Stimulated activated CD4-positive, alpha-beta T cell treated with anti-CD3 and anti-CD28 coated beads, Interleukin-1b, Interleukin-23, amount 100 ng/mL, for 24 hours (primary cell): Measurements from ENCODE around the gene FSD1.
A peak's percentile ranks its signal among the peaks of the same experiment; 100 is the strongest.
"Not testable (repeated sequence)": the region's sequence is repeated elsewhere in the genome, so short reads cannot be mapped to it uniquely, and the experiment has no call there.

Experiments
- DNase-seq, 4 experiments: peaks; one replicate each; pipeline ENCODE4 v3.0.0-alpha.2; 2020; ENCODE audit warnings: low read depth in 4 of 4, low spot score in 1 of 4

FSD1 gene

DNA sequence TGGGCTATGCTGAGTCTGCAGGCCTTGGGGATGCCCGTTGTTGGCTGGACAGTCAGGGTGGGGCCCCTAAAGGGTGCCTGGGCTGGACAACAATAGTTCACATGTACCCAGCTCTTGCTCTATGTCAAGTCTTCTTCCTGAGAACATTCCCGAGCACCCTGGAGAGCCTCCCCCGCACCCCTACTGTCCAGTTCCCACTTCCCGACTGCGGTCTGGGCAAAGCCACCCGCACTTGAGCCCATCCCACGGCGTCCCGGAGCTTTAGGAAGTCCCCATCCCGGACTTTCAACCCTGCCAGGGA lies 37.9 kb downstream of the FSD1 start:
- DNase-seq: no peak

DNA sequence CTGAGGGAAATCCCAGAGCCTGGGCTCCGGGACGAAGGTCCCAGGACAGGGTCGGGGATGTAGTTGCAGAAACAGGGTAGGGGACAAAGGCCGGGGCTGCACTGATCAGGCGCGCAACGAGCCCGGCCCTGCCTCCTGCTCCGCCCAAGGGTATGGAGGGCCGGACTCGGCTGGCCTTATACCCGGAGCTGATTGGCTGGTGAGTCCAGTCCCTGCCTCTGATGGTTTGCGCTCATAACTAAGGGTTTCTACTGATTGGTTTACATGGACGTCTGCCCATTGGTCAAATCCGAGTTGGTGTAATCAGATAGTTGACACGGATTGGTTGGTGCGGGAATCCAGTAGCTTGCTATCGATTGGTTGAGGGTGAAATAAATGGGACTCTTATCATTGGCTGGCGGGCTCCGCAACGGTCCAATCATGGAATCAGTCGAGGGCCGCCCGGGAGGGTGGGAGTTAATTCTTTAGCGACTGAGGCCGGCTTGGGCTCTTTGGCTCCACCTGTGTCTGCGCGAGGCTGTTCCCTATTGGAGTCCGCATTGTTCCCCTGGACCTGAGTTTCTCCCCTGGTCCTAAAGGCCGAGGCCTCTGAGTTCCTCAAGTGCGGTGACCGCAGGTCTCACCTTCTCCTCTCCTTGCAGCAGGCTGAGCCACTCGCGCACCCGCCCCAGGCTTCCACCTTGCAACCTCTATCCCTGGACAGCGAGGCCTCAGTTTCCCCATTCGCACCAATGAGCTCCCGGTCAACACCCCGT lies 38.4 kb downstream of the FSD1 start:
- peak; percentile 68 to 88 (median 80) for DNase-seq

DNA sequence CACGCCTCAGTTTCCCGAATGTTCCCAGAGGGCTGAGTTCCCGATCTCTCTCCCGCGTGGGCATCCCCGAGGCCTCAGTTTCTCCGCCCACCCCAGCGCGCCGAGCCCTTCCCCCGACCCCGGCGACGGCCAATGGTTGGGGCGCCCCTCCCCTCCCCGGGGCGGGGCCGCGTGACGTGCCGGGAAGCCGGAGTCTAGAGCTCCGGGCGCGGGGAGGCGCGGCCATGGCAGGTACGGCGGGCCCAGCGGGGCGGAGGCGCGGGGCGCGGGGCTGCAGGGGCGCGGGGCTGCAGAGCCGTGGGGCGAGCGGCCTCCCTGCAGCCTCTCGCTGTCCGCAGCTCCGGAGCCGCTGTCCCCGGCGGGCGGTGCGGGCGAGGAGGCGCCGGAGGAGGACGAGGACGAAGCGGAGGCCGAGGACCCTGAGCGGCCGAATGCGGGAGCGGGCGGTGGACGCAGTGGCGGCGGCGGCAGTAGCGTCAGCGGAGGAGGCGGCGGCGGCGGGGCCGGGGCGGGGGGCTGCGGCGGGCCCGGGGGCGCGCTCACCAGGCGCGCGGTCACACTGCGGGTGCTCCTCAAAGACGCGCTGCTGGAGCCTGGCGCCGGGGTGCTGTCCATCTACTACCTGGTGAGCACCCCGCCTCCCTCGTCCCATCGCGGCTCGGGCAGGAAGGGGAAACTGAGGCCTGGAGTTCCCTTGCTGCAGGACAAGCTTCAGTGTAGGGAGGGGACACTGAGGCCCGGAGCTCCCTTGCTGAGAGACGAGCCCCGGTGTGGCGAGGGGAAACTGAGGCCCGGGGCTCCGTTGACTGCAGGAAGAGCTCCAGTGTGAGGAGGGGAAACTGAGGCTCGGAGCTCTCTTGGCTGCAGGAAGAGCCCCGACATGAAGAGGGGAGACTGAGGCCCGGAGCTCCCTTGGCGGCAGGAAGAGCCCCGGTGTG lies 39.2 kb downstream of the FSD1 start, which contains the start of gene MPND:
MPND (plus strand) TSS at position 193 of the 938 bp plus-strand sequence; CDS start at position 225, 32 bp downstream.
- DNase-seq: peak; percentile 84 to 96 (median 90)

DNA sequence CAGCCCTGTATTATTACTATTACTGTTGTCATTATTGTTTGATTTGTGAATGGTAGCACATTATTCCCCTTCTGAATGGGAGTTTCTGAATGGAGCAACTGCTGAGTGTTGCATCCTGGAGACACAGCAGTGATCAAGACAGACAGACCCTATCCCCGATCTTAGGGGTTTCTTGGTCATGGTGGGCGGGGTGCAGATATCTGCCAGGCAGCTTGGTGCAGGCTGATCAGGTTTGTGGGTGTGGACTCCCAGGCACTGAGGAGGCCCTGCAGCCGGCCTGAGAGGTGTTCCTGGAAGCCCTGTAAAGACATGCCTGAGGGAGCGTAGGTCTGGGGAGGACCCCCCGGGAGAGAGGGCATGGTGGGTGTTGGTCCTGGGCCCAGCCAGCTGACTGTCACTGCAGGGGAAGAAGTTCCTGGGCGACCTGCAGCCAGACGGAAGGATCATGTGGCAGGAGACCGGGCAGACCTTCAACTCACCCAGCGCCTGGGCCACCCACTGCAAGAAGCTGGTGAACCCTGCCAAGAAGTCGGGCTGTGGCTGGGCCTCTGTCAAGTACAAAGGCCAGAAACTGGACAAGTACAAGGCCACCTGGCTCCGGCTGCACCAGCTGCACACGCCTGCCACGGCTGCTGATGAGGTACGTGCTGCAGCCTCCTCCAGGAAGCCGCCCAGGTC lies 41.1 kb downstream of the FSD1 start:
- no peak for DNase-seq

DNA sequence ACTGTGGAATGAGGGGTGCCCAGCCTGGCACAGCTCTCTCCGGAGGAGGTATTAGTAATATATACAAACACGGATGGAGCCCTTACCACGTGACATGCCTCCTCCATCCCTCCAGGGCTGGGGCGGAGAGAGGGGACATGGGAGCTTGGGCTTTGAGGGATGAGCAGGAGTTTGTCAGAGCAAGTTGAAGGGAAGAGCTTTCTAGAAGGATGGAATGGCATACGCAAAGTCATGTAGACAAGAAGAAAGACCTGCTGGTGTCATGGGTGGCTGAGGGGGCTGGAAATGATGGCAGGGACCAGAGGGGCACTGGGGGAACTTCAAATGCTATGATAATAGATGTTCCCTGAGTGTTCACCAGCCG lies 41.6 kb downstream of the FSD1 start:
- DNase-seq: no peak

DNA sequence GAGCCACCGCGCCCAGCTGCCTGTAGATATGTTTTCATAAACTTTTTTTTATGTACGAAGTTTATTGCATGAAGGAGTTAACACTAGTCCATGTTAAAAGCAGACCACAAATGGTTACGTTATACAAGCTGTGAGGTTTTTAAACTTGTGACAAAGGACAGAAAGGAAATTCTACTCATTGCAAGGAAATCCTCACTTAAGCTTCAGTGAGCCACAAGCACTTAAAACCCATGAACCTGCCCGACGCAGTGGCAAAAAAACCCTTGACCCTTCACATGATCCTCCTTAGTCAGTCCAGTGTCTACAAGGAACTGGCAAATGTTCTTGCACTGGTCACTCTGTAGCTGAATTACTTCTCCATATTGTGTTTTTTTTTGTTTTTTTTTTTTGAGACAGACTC lies 43.1 kb downstream of the FSD1 start:
- DNase-seq: no peak

DNA sequence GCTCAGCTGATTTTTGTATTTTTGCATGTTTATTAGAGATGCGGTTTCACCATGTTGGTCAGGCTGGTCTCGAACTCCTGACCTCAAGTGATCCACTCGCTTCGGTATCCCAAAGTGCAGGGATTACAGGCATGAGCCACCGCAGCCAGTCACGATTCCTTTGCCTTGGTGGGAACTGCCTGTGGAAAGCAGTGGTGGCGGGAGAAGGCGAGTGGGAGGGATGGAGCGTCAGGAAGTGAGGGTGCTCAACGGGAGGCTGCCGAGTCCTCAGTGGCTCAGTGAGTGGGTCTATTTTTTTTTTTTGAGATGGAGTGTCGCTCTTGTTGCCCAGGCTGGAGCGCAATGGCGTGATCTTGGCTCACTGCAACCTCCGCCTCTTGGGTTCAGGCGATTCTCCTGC lies 44.8 kb downstream of the FSD1 start:
- not testable (repeated sequence) for DNase-seq

DNA sequence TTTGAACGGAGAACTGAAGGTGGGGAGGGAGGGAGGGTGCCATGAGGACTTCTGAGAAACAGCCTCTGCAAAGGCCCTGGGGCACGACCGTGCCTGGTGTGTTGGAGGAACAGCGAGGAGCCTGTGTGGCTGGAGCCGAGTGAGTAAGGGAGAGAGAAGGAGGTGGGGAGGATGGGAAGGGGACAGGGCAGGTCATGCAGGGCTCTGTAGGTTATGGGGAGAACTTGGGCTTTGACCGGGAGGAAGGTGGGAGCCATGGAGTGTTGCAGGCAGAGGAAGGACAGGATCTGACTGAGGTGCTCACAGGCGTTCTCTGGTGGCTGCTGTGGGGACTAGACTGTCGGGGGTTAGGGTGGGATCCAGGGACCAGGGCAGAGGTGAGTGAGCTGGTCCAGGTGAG lies 45.7 kb downstream of the FSD1 start:
- DNase-seq: no peak

DNA sequence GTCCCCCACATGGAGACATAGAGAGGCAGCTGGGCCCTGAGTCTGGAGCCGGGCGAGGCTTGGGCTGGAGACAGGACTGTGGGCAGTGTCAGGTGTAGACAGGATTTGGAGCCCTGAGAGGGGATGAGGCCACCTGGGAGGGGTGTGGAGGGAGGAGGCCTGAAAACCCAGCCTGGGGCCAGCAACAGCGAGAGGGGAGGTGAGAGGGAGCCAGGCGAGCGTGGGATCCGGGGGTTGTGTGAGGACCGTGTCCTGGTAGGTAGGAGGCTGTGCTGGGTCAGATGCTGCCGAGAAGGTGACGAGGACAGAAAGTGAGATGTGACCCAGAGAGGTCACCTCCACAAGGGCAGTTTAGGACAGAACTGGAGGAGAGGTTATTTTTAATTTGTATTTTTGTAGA lies 46.3 kb downstream of the FSD1 start:
- DNase-seq: no peak

DNA sequence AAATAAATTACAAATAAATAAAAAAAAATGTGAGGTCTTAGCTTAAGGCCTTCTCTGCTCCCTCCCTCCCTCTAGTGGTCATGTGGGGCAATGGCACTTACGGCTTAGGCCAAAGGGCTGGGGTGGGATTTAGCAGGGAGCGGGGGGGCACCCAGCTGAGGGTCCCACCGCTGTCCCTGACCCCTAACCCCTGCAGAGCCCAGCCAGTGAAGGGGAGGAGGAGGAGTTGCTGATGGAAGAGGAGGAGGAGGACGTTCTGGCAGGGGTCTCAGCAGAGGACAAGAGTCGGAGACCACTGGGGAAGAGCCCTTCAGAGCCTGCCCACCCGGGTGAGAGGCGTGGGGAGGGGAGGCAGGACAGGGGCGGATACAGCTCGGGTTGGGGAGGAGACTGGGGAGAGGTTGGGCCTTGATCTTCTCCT lies 48.3 kb downstream of the FSD1 start:
- peak in 3 of 4 experiments; percentile 27 to 49 (median 39) for DNase-seq

DNA sequence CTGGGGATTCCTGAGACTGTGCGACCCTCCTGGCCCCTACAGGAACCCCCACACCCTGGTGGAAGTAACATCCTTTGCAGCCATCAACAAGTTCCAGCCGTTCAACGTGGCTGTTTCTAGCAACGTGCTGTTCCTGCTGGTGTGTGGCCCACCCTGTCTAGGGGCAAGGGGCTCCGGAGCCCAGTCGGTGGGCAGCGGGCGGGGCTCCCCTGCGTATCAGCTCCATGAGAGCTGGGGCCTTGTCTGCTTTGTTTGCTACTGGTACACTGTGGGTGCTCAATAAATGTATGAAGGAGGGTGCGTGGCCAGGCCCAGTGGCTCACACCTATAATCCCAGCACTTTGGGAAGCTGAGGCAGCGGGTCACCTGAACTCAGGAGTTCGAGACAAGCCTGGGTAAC lies 49.9 kb downstream of the FSD1 start:
- no peak for DNase-seq

DNA sequence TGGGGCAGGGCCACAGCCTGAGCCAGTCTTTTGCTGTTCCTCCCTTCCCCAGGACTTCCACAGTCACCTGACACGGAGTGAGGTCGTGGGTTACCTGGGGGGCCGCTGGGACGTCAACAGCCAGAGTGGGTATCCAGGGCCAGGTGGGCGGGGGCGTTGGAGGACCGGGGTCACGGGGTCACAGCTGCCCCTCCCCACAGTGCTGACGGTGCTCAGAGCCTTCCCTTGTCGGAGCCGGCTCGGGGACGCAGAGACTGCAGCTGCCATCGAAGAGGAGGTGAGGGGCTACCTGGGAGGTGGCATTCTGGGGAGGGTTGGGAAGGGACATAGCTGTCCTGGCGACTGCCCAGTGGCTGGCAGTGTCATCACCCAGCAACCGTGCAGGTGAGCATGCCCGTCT lies 50.5 kb downstream of the FSD1 start:
- no peak for DNase-seq

DNA sequence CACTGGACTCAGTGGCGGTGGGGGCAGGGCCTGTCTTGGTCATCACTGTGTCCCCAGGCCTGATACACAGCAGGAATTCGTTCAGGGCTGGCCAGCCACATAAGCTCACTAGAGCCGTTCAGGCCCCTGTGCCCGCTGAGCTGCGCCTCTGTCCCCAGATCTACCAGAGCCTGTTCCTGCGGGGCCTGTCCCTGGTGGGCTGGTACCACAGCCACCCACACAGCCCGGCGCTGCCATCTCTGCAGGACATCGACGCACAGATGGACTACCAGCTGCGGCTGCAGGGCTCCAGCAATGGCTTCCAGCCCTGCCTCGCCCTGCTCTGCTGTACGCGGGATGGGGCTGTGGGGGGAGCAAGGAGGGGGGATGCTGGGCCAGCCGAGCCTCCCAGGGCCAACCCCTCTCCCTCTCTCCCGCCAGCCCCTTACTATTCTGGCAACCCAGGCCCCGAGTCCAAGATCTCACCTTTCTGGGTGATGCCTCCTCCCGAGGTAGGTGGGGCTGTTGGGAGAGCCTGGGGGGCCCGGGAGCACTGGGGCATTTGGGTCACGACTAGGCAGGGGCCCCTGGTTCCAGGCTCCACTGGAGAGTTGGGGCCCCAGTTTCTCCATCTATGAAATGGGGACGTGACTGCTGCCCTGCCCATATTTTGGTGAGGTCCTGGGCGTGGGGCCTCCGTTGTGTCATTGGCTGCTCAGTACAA lies 52.8 kb downstream of the FSD1 start:
- no peak for DNase-seq

DNA sequence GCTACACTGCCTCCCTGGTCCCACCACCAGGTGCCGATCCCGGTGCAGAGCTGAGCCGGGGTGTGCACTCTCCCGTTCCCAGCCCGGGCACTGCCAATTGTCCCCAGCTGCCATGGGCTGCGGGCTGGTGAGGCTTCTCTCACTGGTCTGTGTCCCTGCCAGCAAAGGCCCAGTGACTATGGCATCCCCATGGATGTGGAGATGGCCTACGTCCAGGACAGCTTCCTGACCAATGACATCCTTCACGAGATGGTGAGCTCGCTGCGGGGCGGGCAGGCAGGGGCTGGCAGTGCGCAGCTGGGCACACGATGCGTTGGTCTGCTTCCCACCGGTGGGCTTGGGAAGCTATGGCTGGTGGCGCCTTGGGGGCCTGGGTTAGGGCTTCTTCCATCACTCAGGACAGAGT lies 53.5 kb downstream of the FSD1 start:
- DNase-seq: no peak

DNA sequence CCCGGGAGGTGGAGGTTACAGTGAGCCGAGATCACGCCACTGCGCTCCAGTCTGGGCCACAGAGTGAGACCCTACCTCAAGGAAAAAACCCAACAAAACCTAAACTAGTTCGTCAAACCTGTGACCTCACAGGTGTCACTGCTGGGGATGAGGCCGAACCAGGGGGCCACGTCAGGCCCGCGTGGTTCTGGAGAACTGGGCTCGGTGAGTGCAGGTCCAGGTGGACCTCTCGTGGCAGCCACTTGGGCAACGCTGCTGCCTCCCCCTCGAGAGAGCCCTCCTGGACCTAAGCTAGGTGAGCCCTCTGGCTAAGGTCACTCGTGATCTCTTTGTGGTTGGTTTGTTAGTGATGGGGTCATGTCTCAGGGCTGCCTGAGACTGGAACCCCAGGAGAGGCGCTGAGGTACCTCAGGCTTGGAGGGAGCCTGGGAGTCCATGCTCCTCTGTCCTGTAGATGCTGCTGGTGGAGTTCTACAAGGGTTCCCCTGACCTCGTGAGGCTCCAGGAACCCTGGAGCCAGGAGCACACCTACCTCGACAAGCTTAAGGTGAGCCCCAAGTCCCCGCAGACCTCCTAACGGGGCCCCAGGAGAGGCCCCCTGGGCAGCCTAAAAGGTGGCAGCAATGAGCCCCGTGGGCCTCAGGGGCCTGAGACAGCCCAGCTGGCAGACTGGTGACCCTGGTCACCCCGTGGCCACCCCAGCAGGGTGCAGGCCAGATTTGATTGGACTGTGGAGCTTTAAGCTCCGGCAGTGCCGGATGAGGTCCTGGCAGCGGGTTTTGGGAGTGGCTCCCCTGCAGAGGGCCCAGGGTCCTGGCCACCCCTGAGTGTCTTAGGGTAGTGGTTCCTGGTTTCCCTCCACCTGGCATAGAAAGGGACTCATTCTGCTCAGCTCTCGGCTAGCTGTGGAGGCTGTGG lies 54.6 kb downstream of the FSD1 start:
- no peak for DNase-seq

DNA sequence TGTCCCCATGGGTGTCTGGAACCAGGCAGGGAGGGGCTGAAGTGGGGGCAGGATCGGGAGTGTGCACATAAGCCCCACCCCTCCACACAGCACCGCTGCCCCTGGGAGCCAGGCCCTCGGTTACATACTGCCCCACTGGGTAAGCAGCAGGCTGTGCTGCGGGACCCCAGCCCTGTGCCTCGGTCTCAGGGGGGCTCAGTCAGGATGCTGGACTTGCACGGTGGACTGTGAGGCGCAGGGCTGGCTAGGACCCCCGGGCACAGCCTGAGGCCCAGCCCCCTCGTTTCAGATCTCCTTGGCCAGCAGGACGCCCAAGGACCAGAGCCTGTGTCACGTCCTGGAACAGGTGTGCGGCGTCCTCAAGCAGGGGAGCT lies 55.2 kb downstream of the FSD1 start:
- no peak for DNase-seq

DNA sequence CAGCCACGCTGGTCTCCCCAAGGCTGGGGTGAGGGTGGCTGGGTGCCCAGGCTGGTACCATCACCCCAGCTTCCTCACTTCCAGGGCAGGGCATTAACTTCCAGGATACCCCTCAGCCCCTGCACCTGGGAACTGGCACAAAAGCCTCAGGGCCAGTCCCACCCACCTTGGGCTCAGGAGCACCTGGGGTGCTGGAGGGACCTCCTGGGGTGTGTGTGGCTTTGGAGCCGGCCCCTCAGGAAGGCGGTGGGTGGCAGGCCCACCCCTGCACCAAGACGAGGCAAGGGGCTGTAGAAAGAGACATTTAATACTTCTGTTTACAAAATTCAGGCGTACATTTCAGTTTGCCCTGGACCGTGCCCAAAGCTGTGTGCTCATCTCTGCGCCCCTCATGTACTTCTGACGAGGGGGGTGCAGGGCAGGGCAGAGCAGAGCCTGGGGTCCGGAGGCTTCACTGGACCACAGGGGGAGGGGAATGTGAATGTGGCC lies 55.7 kb downstream of the FSD1 start:
- no peak for DNase-seq

DNA sequence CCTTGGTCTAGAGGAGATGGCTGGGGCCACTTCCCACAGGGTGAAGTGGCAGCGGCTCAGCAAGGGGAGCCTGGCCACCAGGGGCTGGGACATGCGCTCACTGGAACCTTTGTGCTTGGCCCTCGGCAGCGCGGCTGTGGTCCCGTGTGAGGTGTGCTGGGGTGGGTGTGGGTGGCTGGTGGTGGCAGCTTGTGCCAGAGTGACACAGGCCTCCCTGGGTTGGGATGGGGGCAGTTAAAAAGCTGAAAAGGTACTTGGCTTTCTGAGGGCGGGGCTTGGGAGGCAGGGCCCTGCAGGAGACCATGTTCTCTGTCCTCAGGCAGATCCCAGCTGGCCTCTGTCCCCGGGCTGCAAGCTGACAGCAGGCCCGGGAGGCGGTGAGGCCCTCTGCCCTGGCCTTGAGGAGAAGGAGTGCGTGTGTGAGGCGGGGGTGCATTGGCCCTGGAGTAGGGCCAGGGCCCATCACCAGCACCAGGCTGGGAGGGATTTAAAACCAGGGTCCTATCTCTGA lies 56.3 kb downstream of the FSD1 start:
- no peak for DNase-seq

DNA sequence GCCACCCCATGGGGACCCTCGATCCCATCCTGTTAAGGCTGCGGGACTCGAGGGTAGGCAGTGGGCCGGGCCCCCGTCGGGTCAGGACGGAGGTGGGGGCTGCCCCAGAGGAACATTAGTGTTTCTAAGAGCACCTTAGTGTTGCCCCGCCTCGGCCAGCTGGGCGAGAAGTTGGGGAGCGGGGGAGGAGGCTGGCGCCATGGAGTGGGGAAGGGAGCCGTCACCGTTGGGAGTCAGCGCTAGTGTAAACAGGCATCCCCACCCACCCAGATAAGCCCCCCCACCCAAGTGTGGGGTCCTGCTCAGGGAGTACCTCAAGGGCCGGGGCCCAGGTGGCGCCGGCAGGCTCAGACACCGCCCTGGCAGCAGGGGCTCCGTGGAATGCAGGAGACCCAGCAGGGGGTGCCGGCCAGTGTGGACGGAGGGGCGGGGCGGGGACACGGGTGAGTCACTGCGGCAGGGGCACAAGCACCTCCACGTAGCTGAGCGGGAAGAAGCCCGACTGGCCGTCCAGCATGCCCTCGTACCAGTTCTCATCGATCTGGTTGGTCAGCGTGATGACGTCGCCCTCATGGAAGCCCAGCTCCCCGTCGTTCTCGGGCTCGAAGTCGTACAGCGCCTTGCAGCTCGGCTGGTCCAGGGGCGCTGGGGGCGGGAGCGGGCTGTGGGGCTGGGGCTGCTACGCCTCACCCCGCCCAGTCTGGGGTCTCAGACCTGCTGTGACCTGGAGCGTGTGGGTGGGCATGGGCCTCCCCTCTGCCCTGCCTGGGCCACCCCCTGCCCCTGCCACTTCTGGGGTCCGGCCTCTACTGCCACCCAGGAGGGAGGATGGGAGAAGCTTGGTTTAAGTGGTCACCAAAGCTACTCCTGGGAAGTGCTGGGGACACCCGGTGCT lies 57.0 kb downstream of the FSD1 start:
- no peak for DNase-seq
